Keratinocyte (primary cell): Measurements from ENCODE around the gene DIAPH3. TPM values are rescaled to one million over a fixed set of nuclear protein-coding genes. Genes with fewer than 3 reads are reported as not detected.
"Not testable (repeated sequence)": the region's sequence is repeated elsewhere in the genome, so short reads cannot be mapped to it uniquely, and the experiment has no call there.

Experiments used
- DNase-seq: peaks from one replicate; pipeline ENCODE4 v3.0.0-alpha.2; 2011; ENCODE audit warnings: low read depth, missing footprints, low spot score
- FAIRE-seq: peaks from 2 replicates; lab custom pipeline; 2011; peaks lifted over from hg19 to GRCh38; lab: Jason Lieb, UNC
- H2AFZ ChIP-seq: 2 replicates; pipeline ENCODE4 v1.6.0; 2012; ENCODE audit warnings: low read length, control low read depth, inconsistent platforms; ENCODE audit not compliant: control insufficient read depth
- H3K27ac ChIP-seq: 2 replicates; pipeline ENCODE4 v1.5.1; 2011; ENCODE audit warnings: low read length; ENCODE audit not compliant: control insufficient read depth, insufficient read depth
- H3K27me3 ChIP-seq: 3 replicates; pipeline ENCODE4 v1.6.0; 2011; ENCODE audit warnings: low read length; ENCODE audit not compliant: control insufficient read depth, insufficient read depth; ENCODE audit errors: extremely low read depth
- H3K36me3 ChIP-seq, 2 experiments: 2 replicates in 1 of 2; 3 replicates in 1 of 2; pipeline ENCODE4 v1.5.1; 2011; ENCODE audit warnings: low read length in 2 of 2, mild to moderate bottlenecking in 1 of 2; ENCODE audit not compliant: control insufficient read depth in 2 of 2, insufficient read depth in 2 of 2; ENCODE audit errors: extremely low read depth in 1 of 2
- H3K4me1 ChIP-seq: 3 replicates; pipeline ENCODE4 v1.5.1; 2011; ENCODE audit warnings: low read length; ENCODE audit not compliant: control insufficient read depth, insufficient read depth; ENCODE audit errors: extremely low read depth
- H3K4me2 ChIP-seq: 3 replicates; pipeline ENCODE4 v1.6.0; 2011; ENCODE audit warnings: low read depth, low read length; ENCODE audit not compliant: control insufficient read depth, insufficient read depth; ENCODE audit errors: extremely low read depth
- H3K4me3 ChIP-seq, 3 experiments: fragments of 200-600 bp in 1 of 3; sonication (generic) in 1 of 3; 2 replicates in 2 of 3; 3 replicates in 1 of 3; pipeline ENCODE4 v1.5.1; 2011 to 2016; ENCODE audit warnings: low read length in 3 of 3, mild to moderate bottlenecking in 3 of 3, control low read depth in 2 of 3, inconsistent platforms in 1 of 3, low read depth in 1 of 3, mixed read lengths in 1 of 3, mixed run types in 1 of 3, moderate library complexity in 1 of 3; ENCODE audit not compliant: control insufficient read depth in 2 of 3, insufficient read depth in 2 of 3; ENCODE audit errors: extremely low read depth in 1 of 3
- H3K79me2 ChIP-seq: 2 replicates; pipeline ENCODE4 v1.6.0; 2012; ENCODE audit warnings: low read length; ENCODE audit not compliant: control insufficient read depth, insufficient read depth
- H3K9ac ChIP-seq: 3 replicates; pipeline ENCODE4 v1.6.0; 2011; ENCODE audit warnings: low read length; ENCODE audit not compliant: control insufficient read depth, insufficient read depth; ENCODE audit errors: extremely low read depth
- H3K9me1 ChIP-seq: 3 replicates; pipeline ENCODE4 v1.6.0; 2011; ENCODE audit warnings: low read length; ENCODE audit not compliant: control insufficient read depth, insufficient read depth; ENCODE audit errors: extremely low read depth
- H3K9me3 ChIP-seq: 2 replicates; pipeline ENCODE4 v1.5.1; 2012; ENCODE audit warnings: low read depth, low read length; ENCODE audit not compliant: control insufficient read depth
- H4K20me1 ChIP-seq: 3 replicates; pipeline ENCODE4 v1.6.0; 2011; ENCODE audit warnings: low read length; ENCODE audit not compliant: control insufficient read depth, insufficient read depth; ENCODE audit errors: extremely low read depth
- CTCF ChIP-seq, 3 experiments: IDR thresholded peaks in 1 of 3; conservative IDR thresholded peaks in 1 of 3; optimal IDR thresholded peaks in 1 of 3; 2 replicates in 2 of 3; 3 replicates in 1 of 3; pipeline versions ENCODE3 to v1.5.1; 2011; ENCODE audit warnings: low read length in 3 of 3, mild to moderate bottlenecking in 3 of 3, moderate library complexity in 2 of 3, control low read depth in 1 of 3, inconsistent platforms in 1 of 3; ENCODE audit not compliant: insufficient read depth in 2 of 3; ENCODE audit errors: extremely low read depth in 1 of 3
- EZH2 ChIP-seq: IDR thresholded peaks from one replicate; pipeline ENCODE4 v1.6.1; 2012; ENCODE audit warnings: inconsistent platforms, mild to moderate bottlenecking, low read length, moderate library complexity
- dilution Hi-C: fragments of 300-500 bp; cut with MboI; formaldehyde crosslinking; loops from one replicate; pipeline ENCODE4 v1.7.0; 2020; ENCODE audit warnings: low sequenced_read_pairs; ENCODE audit not compliant: extremely low pct_ligation_motif_present
- polyA plus RNA-seq, 5 experiments: library from polyadenylated mRNA; depleted of rRNA in 3 of 5; stranded (reverse) in 3 of 5; stranded (forward) in 1 of 5; unstranded in 1 of 5; fragments of >200 nt; gene quantifications; 1 replicate in 1 of 5; 2 replicates in 3 of 5; 3 replicates in 1 of 5; pipeline versions ENCODE4 v1.2.1 to v1.2.3, GENCODE V29; 2011 to 2012; ENCODE audit warnings: missing spikeins in 2 of 5, low read depth in 1 of 5, low replicate concordance in 1 of 5

DIAPH3 gene
- polyA plus RNA-seq, 1 donor (not counting 4 experiments of a cell fraction or from before 2014, with no cell fraction given), result 9.0 TPM

- Histone ChIP-seq H3K4me1 (no peaks in the 10 kb centered on the region), H3K4me2 (no peak overlapping the region), H3K27ac (no peak overlapping the region), H3K9me1 (no peaks in the 10 kb centered on the region), H4K20me1 (no peaks in the 10 kb centered on the region), H3K9me3 (no peaks in the 10 kb centered on the region), H3K9ac (no peak overlapping the region), H2AFZ (no peak overlapping the region), H3K4me3 (no peak overlapping the region), H3K27me3 (no peaks in the 10 kb centered on the region), H3K79me2 (peaks cover 2% of the 10 kb centered on the region), H3K36me3 (no peaks in the 10 kb centered on the region)
- dilution Hi-C loops, result no loop called here
- DNase-seq (no peak), FAIRE-seq (no peak)
- TF ChIP-seq EZH2, result no peak
- peak in 1 of 3 experiments; percentile 1 for TF ChIP-seq CTCF (optimal IDR thresholded peaks at IDR 0.05 in 1 of 3, IDR thresholded peaks at IDR 0.05 in 1 of 3, conservative IDR thresholded peaks at IDR 0.05 in 1 of 3; ENCODE audit: extremely low read depth in 1 of 3, insufficient read depth in 2 of 3, low read length in 3 of 3)
These were observed 72.2 kb downstream of the DIAPH3 start for GRCh38 chr13:60091573-60091972.

- Histone ChIP-seq H3K36me3 (no peaks in the 10 kb centered on the region), H3K4me1 (no peaks in the 10 kb centered on the region), H3K27me3 (no peaks in the 10 kb centered on the region), H4K20me1 (no peaks in the 10 kb centered on the region), H3K4me3 (no peak overlapping the region), H2AFZ (no peak overlapping the region), H3K9me1 (no peaks in the 10 kb centered on the region), H3K27ac (no peak overlapping the region), H3K79me2 (no peaks in the 10 kb centered on the region), H3K9me3 (no peaks in the 10 kb centered on the region), H3K4me2 (no peak overlapping the region), H3K9ac (no peak overlapping the region)
- FAIRE-seq (no peak), DNase-seq (no peak)
- TF ChIP-seq CTCF (optimal IDR thresholded peaks at IDR 0.05 in 1 of 3, IDR thresholded peaks at IDR 0.05 in 1 of 3, conservative IDR thresholded peaks at IDR 0.05 in 1 of 3; ENCODE audit: extremely low read depth in 1 of 3, insufficient read depth in 2 of 3, low read length in 3 of 3) (no peak), EZH2 (no peak)
- dilution Hi-C loops, result no loop called here
These were observed 73.2 kb downstream of the DIAPH3 start for GRCh38 chr13:60090574-60090973.

- H3K4me3 ChIP-seq, H3K4me1 ChIP-seq, H3K27ac ChIP-seq, H3K4me2 ChIP-seq, H3K36me3 ChIP-seq, H3K9me3 ChIP-seq, H2AFZ ChIP-seq, H3K79me2 ChIP-seq, H4K20me1 ChIP-seq, dilution Hi-C loops, DNase-seq, H3K9me1 ChIP-seq, FAIRE-seq, H3K9ac ChIP-seq, H3K27me3 ChIP-seq: not testable (repeated sequence)
These were observed 79.9 kb downstream of the DIAPH3 start for GRCh38 chr13:60083780-60084179.
